ENCODE data around the gene PTPRE.

The PTPRE gene

GRCh38 chr10:127928021-127928806, 21.3 kb downstream of the PTPRE start:
- DNase-seq: no peak

- no peak for DNase-seq
Observed at GRCh38 chr10:127932521-127933270, 25.8 kb downstream of the PTPRE start.

GRCh38 chr10:127933271-127933670, 26.4 kb downstream of the PTPRE start:
- DNase-seq: no peak

GRCh38 chr10:127934383-127934782, 27.5 kb downstream of the PTPRE start:
- DNase-seq: no peak

GRCh38 chr10:127935071-127935561, 28.2 kb downstream of the PTPRE start:
- DNase-seq: no peak

- no peak for DNase-seq
Observed at GRCh38 chr10:127937069-127937468, 30.2 kb downstream of the PTPRE start.

- no peak for DNase-seq
Observed at GRCh38 chr10:127937915-127938463, 31.1 kb downstream of the PTPRE start.

GRCh38 chr10:127939786-127940330, 33.0 kb downstream of the PTPRE start:
- no peak for DNase-seq

GRCh38 chr10:127940866-127941640, 34.1 kb downstream of the PTPRE start:
- no peak for DNase-seq

- DNase-seq: no peak
Observed at GRCh38 chr10:127942811-127943210, 35.9 kb downstream of the PTPRE start.

- no peak for DNase-seq
Observed at GRCh38 chr10:127943336-127943910, 36.5 kb downstream of the PTPRE start.

GRCh38 chr10:127944256-127944655, 37.4 kb downstream of the PTPRE start:
- no peak for DNase-seq

- peak in 1 of 2 experiments; percentile 2 for DNase-seq
Observed at GRCh38 chr10:127945341-127945758, 38.4 kb downstream of the PTPRE start.

GRCh38 chr10:127945948-127946711, 39.2 kb downstream of the PTPRE start:
- no peak for DNase-seq

GRCh38 chr10:127947211-127947610, 40.3 kb downstream of the PTPRE start:
- DNase-seq: no peak

GRCh38 chr10:127948791-127949190, 41.9 kb downstream of the PTPRE start:
- DNase-seq: no peak

GRCh38 chr10:127949831-127950230, 42.9 kb downstream of the PTPRE start:
- no peak for DNase-seq

- DNase-seq: no peak
Observed at GRCh38 chr10:127951861-127952574, 45.1 kb downstream of the PTPRE start.

GRCh38 chr10:127952575-127952869, 45.6 kb downstream of the PTPRE start:
- no peak for DNase-seq

GRCh38 chr10:127952918-127953317, 46.0 kb downstream of the PTPRE start:
- DNase-seq: no peak

- no peak for DNase-seq
Observed at GRCh38 chr10:127953876-127954275, 47.0 kb downstream of the PTPRE start.
